Adrenal gland (tissue), 12 donors: ENCODE results near the gene SPEM1. TPM values are rescaled to one million over a fixed set of nuclear protein-coding genes. Genes with fewer than 3 reads are reported as not detected.
A peak's percentile ranks its signal among the peaks of the same experiment; 100 is the strongest.

ENCODE experiments used
- DNase-seq, 7 donors: peaks; one replicate each; pipeline ENCODE4 v3.0.0-alpha.2; 2019 to 2020
- H3K27ac ChIP-seq, 5 donors: fragments of 200-600 bp; sonication (generic) in 4 of 5; 1 replicate in 3 of 5; 2 replicates in 2 of 5; pipeline versions ENCODE4 v1.5.1 to v1.8.0; 2016 to 2020; ENCODE audit warnings: mild to moderate bottlenecking in 1 of 5
- H3K27me3 ChIP-seq: fragments of 200-600 bp; 2 replicates; pipeline ENCODE4 v1.8.0; 2021
- H3K36me3 ChIP-seq, 2 donors: fragments of 200-600 bp; replicated peaks in 1 of 2; 1 replicate in 1 of 2; 2 replicates in 1 of 2; pipeline versions ENCODE4 v1.5.1 to v1.8.0; 2018 to 2022
- H3K4me1 ChIP-seq, 2 donors: fragments of 200-600 bp; replicated peaks in 1 of 2; 1 replicate in 1 of 2; 2 replicates in 1 of 2; pipeline versions ENCODE4 v1.5.1 to v1.8.0; 2018 to 2021
- H3K4me3 ChIP-seq, 4 donors: fragments of 200-600 bp; sonication (generic) in 3 of 4; one replicate each; pipeline ENCODE4 v1.5.1; 2016 to 2018
- H3K9me3 ChIP-seq, 3 donors: fragments of 200-600 bp; sonication (generic) in 1 of 3; replicated peaks in 1 of 3; 1 replicate in 2 of 3; 2 replicates in 1 of 3; pipeline versions ENCODE4 v1.5.1 to v1.8.0; 2016 to 2021
- CTCF ChIP-seq, 6 experiments: fragments of 450-650 bp in 4 of 6; fragments of 200-600 bp in 2 of 6; sonication (generic) in 1 of 6; IDR thresholded peaks; 1 replicate in 5 of 6; 2 replicates in 1 of 6; pipeline versions ENCODE4 v1.5.1 to v1.8.0; 2016 to 2021; ENCODE audit warnings: antibody characterized with exemption in 6 of 6, mild to moderate bottlenecking in 2 of 6, moderate library complexity in 1 of 6
- POLR2A ChIP-seq, 2 donors: fragments of 450-650 bp; IDR thresholded peaks; one replicate each; pipeline ENCODE4 v1.6.1; 2017; ENCODE audit warnings: antibody characterized with exemption in 2 of 2, mild to moderate bottlenecking in 2 of 2, moderate library complexity in 1 of 2
- WGBS, 4 donors: extraction: QIAGEN DNeasy Blood & Tissue Kit in 2 of 4; methylation state at CpG; one replicate each; pipeline versions ENCODE4 v1.1.5 to v1.1.7; 2013 to 2017; 5-methylcytosine and 5-hydroxymethylcytosine counted together
- intact Hi-C, 2 donors: fragments of 100-400 bp; cut with DNase I; formaldehyde crosslinking; loops; one replicate each; pipeline versions ENCODE4 v1.14.1 to v1.15.0; 2022 to 2023
- polyA plus RNA-seq, 3 donors: library from polyadenylated mRNA; stranded (reverse); fragments of 200-250 nt in 2 of 3; fragments of 350-450 nt in 1 of 3; fragmentation: Illumina TruSeq in 1 of 3; extraction: RNeasy Lipid Tissue Mini Kit (QIAGEN cat#74804) in 1 of 3; gene quantifications; one replicate each; pipeline ENCODE4 v1.2.3, GENCODE V29; 2013 to 2014
- total RNA-seq, 9 donors: library from RNA; depleted of rRNA in 4 of 9; stranded (reverse); fragments of >200 nt in 4 of 9; fragments of 120-200 nt in 1 of 9; fragmentation: NEBNext Ultra II Directional in 1 of 9; extraction: Animal tissue kit (Norgen Biotek cat#: 25700) in 1 of 9; gene quantifications; one replicate each; pipeline versions ENCODE4 v1.1.0 to v1.2.4, GENCODE V29; 2013 to 2023
- donor health status: healthy with polysubstance abuse.
- donor health status: Bipolar disorder and iron deficiency.
- donor health status: DM: yes; HTN: yes; CAD: no.
- donor health status: DM: no; HTN: no; CAD: no.
- donor health status: DM: no; HTN: no; CAD: no.
- donor health status: DM: yes; HTN: yes; CAD: no.

The SPEM1 gene
- total and polyA plus RNA-seq, 12 donors, result not detected

GRCh38 chr17:7394452-7395191, 25.5 kb upstream of the SPEM1 start, which contains the start of gene PLSCR3:
PLSCR3 (minus strand) TSS chr17:7394525; CDS start chr17:7394110, 415 bp downstream.
- no peaks in the 10 kb centered on the region for H3K36me3 ChIP-seq
- H3K27me3 ChIP-seq, result no peaks in the 10 kb centered on the region
- H3K4me1 ChIP-seq, result peaks cover 6 to 16% of the 10 kb centered on the region in 2 donors
- TF ChIP-seq CTCF (IDR thresholded peaks at IDR 0.05), result peak in 4 of 6 experiments; percentile 26 to 61 (median 50)
- TF ChIP-seq POLR2A (IDR thresholded peaks at IDR 0.05), result peak; percentile 70 to 86
- H3K9me3 ChIP-seq, result no peaks in the 10 kb centered on the region
- peak within 1 kb of the TSS; percentile 90 to 96 (median 93) for H3K27ac ChIP-seq
- DNase-seq, result peak; percentile 89 to 94 (median 92)
- 0 to 1% (median 0%) methylated on average over 4 to 71 of the region's 71 CpGs for WGBS, 4 donors
- peak within 1 kb of the TSS; percentile 56 to 72 (median 62) for H3K4me3 ChIP-seq
- intact Hi-C loops, result no loop called here

GRCh38 chr17:7396147-7396546, 24.0 kb upstream of the SPEM1 start:
- Histone ChIP-seq H3K4me3 (no peak overlapping the region), H3K27me3 (no peaks in the 10 kb centered on the region), H3K4me1 (peaks cover 6 to 16% of the 10 kb centered on the region in 2 donors), H3K27ac (no peak overlapping the region), H3K9me3 (no peaks in the 10 kb centered on the region), H3K36me3 (no peaks in the 10 kb centered on the region)
- no peak for TF ChIP-seq POLR2A (IDR thresholded peaks at IDR 0.05)
- TF ChIP-seq CTCF (IDR thresholded peaks at IDR 0.05), result no peak
- WGBS, 4 donors, result 83 to 89% (median 86%) methylated on average over 4 of the region's 4 CpGs
- intact Hi-C loops, result no loop called here
- no peak for DNase-seq

GRCh38 chr17:7398612-7399011, 21.5 kb upstream of the SPEM1 start:
- DNase-seq, result no peak
- intact Hi-C loops, result loop anchor here in 1 of 2 donors (2.0 kb wide), 1 partner anchor 76 kb away; no protein-coding TSS in a partner anchor
- H3K27me3 ChIP-seq, result no peaks in the 10 kb centered on the region
- no peak overlapping the region for H3K27ac ChIP-seq
- WGBS, 4 donors, result 72 to 92% (median 76%) methylated on average over 2 of the region's 2 CpGs
- H3K4me1 ChIP-seq, result peaks cover 13 to 19% of the 10 kb centered on the region in 2 donors
- no peaks in the 10 kb centered on the region for H3K9me3 ChIP-seq
- H3K4me3 ChIP-seq, result no peak overlapping the region
- no peaks in the 10 kb centered on the region for H3K36me3 ChIP-seq
- TF ChIP-seq POLR2A (IDR thresholded peaks at IDR 0.05) (no peak), CTCF (IDR thresholded peaks at IDR 0.05) (no peak)

GRCh38 chr17:7403043-7403726, 16.9 kb upstream of the SPEM1 start:
- Histone ChIP-seq H3K9me3 (no peaks in the 10 kb centered on the region), H3K4me3 (peak overlapping the region; percentile 24 to 88 (median 72)), H3K36me3 (no peaks in the 10 kb centered on the region), H3K27ac (peak overlapping the region; percentile 83 to 93 (median 86)), H3K27me3 (no peaks in the 10 kb centered on the region), H3K4me1 (peaks cover 7 to 15% of the 10 kb centered on the region in 2 donors)
- intact Hi-C loops, result no loop called here
- WGBS, 4 donors, result 12 to 29% (median 18%) methylated on average over 8 to 16 of the region's 16 CpGs
- TF ChIP-seq POLR2A (IDR thresholded peaks at IDR 0.05) (no peak), CTCF (IDR thresholded peaks at IDR 0.05) (no peak)
- DNase-seq, result peak in 3 of 7 donors; percentile 55 to 74 (median 61)
